ENCODE data around the gene IFRD2. TPM values are rescaled to one million over a fixed set of nuclear protein-coding genes. Genes with fewer than 3 reads are reported as not detected.

Gene IFRD2
- total and polyA plus RNA-seq, 9 of the 15 experiments (the other 6 are each of a cell fraction or from before 2014, with no cell fraction given) = 30.5 to 115 (median 52.8) TPM

GRCh38 chr3:50320853-50321335, 28.7 kb upstream of the IFRD2 start (continued):
- TF ChIP-seq, protein P1, sequence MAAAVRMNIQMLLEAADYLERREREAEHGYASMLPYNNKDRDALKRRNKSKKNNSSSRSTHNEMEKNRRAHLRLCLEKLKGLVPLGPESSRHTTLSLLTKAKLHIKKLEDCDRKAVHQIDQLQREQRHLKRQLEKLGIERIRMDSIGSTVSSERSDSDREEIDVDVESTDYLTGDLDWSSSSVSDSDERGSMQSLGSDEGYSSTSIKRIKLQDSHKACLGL (CRISPR knock-in tag; IDR thresholded peaks at IDR 0.05; ENCODE audit: borderline replicate concordance, poor library complexity, severe bottlenecking) = peak; percentile 52
- no peak for TF ChIP-seq ETV1 (tag; conservative IDR thresholded peaks at IDR 0.05; ENCODE audit: low read depth)
- TF ChIP-seq, protein P2, sequence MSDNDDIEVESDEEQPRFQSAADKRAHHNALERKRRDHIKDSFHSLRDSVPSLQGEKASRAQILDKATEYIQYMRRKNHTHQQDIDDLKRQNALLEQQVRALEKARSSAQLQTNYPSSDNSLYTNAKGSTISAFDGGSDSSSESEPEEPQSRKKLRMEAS (CRISPR knock-in tag; IDR thresholded peaks at IDR 0.05) = peak; percentile 56; the same call in 1 of the 2 replicates
- no peak for TF ChIP-seq ZNF77 (CRISPR knock-in tag; IDR thresholded peaks at IDR 0.05)
- no peak for TF ChIP-seq SMARCE1 (IDR thresholded peaks at IDR 0.05)
- TF ChIP-seq JUN (IDR thresholded peaks at IDR 0.05; ENCODE audit: borderline replicate concordance, low read depth, low read length) = no peak
- TF ChIP-seq JUN (CRISPR knock-in tag; IDR thresholded peaks at IDR 0.05; ENCODE audit: borderline replicate concordance) = no peak
- TF ChIP-seq, protein P3, sequence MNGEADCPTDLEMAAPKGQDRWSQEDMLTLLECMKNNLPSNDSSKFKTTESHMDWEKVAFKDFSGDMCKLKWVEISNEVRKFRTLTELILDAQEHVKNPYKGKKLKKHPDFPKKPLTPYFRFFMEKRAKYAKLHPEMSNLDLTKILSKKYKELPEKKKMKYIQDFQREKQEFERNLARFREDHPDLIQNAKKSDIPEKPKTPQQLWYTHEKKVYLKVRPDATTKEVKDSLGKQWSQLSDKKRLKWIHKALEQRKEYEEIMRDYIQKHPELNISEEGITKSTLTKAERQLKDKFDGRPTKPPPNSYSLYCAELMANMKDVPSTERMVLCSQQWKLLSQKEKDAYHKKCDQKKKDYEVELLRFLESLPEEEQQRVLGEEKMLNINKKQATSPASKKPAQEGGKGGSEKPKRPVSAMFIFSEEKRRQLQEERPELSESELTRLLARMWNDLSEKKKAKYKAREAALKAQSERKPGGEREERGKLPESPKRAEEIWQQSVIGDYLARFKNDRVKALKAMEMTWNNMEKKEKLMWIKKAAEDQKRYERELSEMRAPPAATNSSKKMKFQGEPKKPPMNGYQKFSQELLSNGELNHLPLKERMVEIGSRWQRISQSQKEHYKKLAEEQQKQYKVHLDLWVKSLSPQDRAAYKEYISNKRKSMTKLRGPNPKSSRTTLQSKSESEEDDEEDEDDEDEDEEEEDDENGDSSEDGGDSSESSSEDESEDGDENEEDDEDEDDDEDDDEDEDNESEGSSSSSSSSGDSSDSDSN (IDR thresholded peaks at IDR 0.05; ENCODE audit: borderline replicate concordance in 1 of 2, low read depth in 2 of 2, low read length in 2 of 2) = peak in 1 of 2 experiments; percentile 66; a peak in 1 of 4 replicates
- TF ChIP-seq ZFP1 (CRISPR knock-in tag; IDR thresholded peaks at IDR 0.05) = no peak
- no peak for TF ChIP-seq TFAM (CRISPR knock-in tag; conservative IDR thresholded peaks at IDR 0.05)
- TF ChIP-seq KDM2B (CRISPR knock-in tag; IDR thresholded peaks at IDR 0.05) = no peak
- no peak for TF ChIP-seq ATF1 (CRISPR knock-in tag; IDR thresholded peaks at IDR 0.05)
- peak; percentile 24; the same call in 1 of the 2 replicates for TF ChIP-seq ATF1 (tag; IDR thresholded peaks at IDR 0.05)
- no peak for TF ChIP-seq ZNF121 (CRISPR knock-in tag; conservative IDR thresholded peaks at IDR 0.05)
- no peak for TF ChIP-seq LARP7 (IDR thresholded peaks at IDR 0.05)
- TF ChIP-seq ZNF277 (CRISPR knock-in tag; IDR thresholded peaks at IDR 0.05; ENCODE audit: borderline replicate concordance) = no peak
- 0 out of 2 replicates have a peak, but pooled peaks have one; percentile 63 for TF ChIP-seq RBFOX2 (IDR thresholded peaks at IDR 0.05; ENCODE audit: low read depth, low read length)
- TF ChIP-seq NFE2 (IDR thresholded peaks at IDR 0.05; ENCODE audit: low read depth) = no peak
- TF ChIP-seq U2AF2 (optimal IDR thresholded peaks at IDR 0.05; ENCODE audit: low read depth, low read length) = no peak
- TF ChIP-seq, protein P4, sequence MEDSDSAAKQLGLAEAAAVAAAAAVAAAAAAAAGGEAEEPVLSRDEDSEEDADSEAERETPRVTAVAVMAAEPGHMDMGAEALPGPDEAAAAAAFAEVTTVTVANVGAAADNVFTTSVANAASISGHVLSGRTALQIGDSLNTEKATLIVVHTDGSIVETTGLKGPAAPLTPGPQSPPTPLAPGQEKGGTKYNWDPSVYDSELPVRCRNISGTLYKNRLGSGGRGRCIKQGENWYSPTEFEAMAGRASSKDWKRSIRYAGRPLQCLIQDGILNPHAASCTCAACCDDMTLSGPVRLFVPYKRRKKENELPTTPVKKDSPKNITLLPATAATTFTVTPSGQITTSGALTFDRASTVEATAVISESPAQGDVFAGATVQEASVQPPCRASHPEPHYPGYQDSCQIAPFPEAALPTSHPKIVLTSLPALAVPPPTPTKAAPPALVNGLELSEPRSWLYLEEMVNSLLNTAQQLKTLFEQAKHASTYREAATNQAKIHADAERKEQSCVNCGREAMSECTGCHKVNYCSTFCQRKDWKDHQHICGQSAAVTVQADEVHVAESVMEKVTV (CRISPR knock-in tag; IDR thresholded peaks at IDR 0.05) = no peak
- no peak for TF ChIP-seq ZEB2 (IDR thresholded peaks at IDR 0.05)
- 0 out of 2 replicates have a peak, but pooled peaks have one; percentile 24 for TF ChIP-seq GABPA (tag; conservative IDR thresholded peaks at IDR 0.05; ENCODE audit: low read depth)
- peak; percentile 54 for TF ChIP-seq TAF1 (IDR thresholded peaks at IDR 0.05; ENCODE audit: control insufficient read depth, extremely low read depth, insufficient read depth, low read length, severe bottlenecking)
- no peak for TF ChIP-seq ZNF76 (CRISPR knock-in tag; IDR thresholded peaks at IDR 0.05; ENCODE audit: borderline replicate concordance)
